PFSK-1 (cell line): ENCODE results near the gene ITPRIP.

Experiments used
- REST ChIP-seq, 2 experiments: IDR thresholded peaks; 2 replicates each; pipeline versions ENCODE4 v1.6.1 to v1.8.0; 2011 to 2012; ENCODE audit warnings: low read depth in 2 of 2, low read length in 2 of 2, control low read depth in 1 of 2, inconsistent platforms in 1 of 2, mild to moderate bottlenecking in 1 of 2, moderate library complexity in 1 of 2; ENCODE audit not compliant: insufficient read depth in 1 of 2
- SIN3A ChIP-seq: IDR thresholded peaks from 2 replicates; pipeline ENCODE4 v1.6.1; 2012; ENCODE audit warnings: mild to moderate bottlenecking, low read length, moderate library complexity, borderline replicate concordance; ENCODE audit not compliant: insufficient read depth

GRCh38 chr10:104303594-104304355 is 34.5 kb downstream of the ITPRIP start:
- TF ChIP-seq REST (IDR thresholded peaks at IDR 0.05; ENCODE audit: insufficient read depth in 1 of 2, low read depth in 2 of 2, low read length in 2 of 2) (no peak), SIN3A (no peak)
